Kidney epithelial cell (primary cell): ENCODE data around the gene TBCA. TPM values are rescaled to one million over a fixed set of nuclear protein-coding genes. Genes with fewer than 3 reads are reported as not detected.

Experiments used
- DNase-seq: peaks from one replicate; pipeline ENCODE4 v3.0.0-alpha.2; 2010; ENCODE audit warnings: low read depth
- H3K27me3 ChIP-seq: 2 replicates; pipeline ENCODE4 v1.6.0; 2011; ENCODE audit warnings: low read length; ENCODE audit not compliant: control insufficient read depth, insufficient read depth
- H3K36me3 ChIP-seq: 2 replicates; pipeline ENCODE4 v1.5.1; 2011; ENCODE audit warnings: low read length; ENCODE audit not compliant: control insufficient read depth, insufficient read depth
- H3K4me3 ChIP-seq: 2 replicates; pipeline ENCODE4 v1.5.1; 2011; ENCODE audit warnings: low read depth, mild to moderate bottlenecking, control low read depth, low read length
- CTCF ChIP-seq: IDR thresholded peaks from 2 replicates; pipeline ENCODE4 v1.5.1; 2011; ENCODE audit warnings: mild to moderate bottlenecking, moderate library complexity, low read length, control low read depth, inconsistent platforms; ENCODE audit not compliant: insufficient read depth, poor library complexity, severe bottlenecking
- total RNA-seq: library from RNA; depleted of rRNA; stranded (reverse); fragments of >200 nt; gene quantifications from 2 replicates; pipeline ENCODE4 v1.2.3, GENCODE V29; 2015

The TBCA gene
- total RNA-seq, 1 donor from 2014 or later, result 233 TPM

GRCh38 chr5:77641963-77642737, 134.0 kb downstream of the TBCA start:
- no peaks in the 10 kb centered on the region for H3K36me3 ChIP-seq
- DNase-seq, result no peak
- no peak overlapping the region for H3K4me3 ChIP-seq
- TF ChIP-seq CTCF, result no peak
- H3K27me3 ChIP-seq, result peaks cover 90% of the 10 kb centered on the region

- H3K27me3 ChIP-seq, result peaks cover 94% of the 10 kb centered on the region
- H3K4me3 ChIP-seq, result no peak overlapping the region
- DNase-seq, result no peak
- TF ChIP-seq CTCF, result no peak
- no peaks in the 10 kb centered on the region for H3K36me3 ChIP-seq
Measured at GRCh38 chr5:77641397-77641943, 134.7 kb downstream of the TBCA start.

Other genes starting within 250 kb of the TBCA start
- gene OTP, start 137.6 kb downstream of the TBCA start, total RNA-seq, result not detected in 2 replicates